GM12878 (cell line): Measurements from ENCODE around the gene TGFBI. TPM values are rescaled to one million over a fixed set of nuclear protein-coding genes. Genes with fewer than 3 reads are reported as not detected.
A peak's percentile ranks its signal among the peaks of the same experiment; 100 is the strongest.

Experiments
- ATAC-seq: fragments of 200-7000 bp; cut with Tn5 transposase; 3 replicates; pipeline ENCODE4 v1.9.1; 2020; ENCODE audit warnings: mild to moderate bottlenecking, moderate library complexity
- BruUV-seq: library from RNA; stranded (reverse); fragments of 400-500 nt; replicated peaks from 2 replicates; lab custom pipeline; 2021; lab: Mats Ljungman, UMichigan
- CTCF ChIA-PET: fragments of 300-600 bp; sonication (Branson Sonifier 250); formaldehyde crosslinking; extraction: SDS; loops from one replicate; lab custom pipeline; 2021; ENCODE audit warnings: inconsistent platforms; lab: Yijun Ruan, JAX
- POLR2A ChIA-PET: fragments of 350-600 bp; formaldehyde crosslinking; extraction: SDS; loops from one replicate; lab custom pipeline; 2021; ENCODE audit warnings: inconsistent platforms; lab: Charles Lee
- RAD21 ChIA-PET: fragments of 300-600 bp; sonication (Branson Sonifier 250); formaldehyde crosslinking; loops from one replicate; lab custom pipeline; 2023; ENCODE audit warnings: antibody characterized with exemption; ENCODE audit not compliant: unreplicated experiment; lab: Charles Lee
- SMC1A ChIA-PET: fragments of 300-600 bp; sonication (Branson Sonifier 250); formaldehyde crosslinking; loops from one replicate; lab custom pipeline; 2023; ENCODE audit not compliant: unreplicated experiment, uncharacterized antibody; lab: Charles Lee
- DNase-seq: peaks from one replicate; pipeline ENCODE4 v3.0.0-alpha.2; 2011; ENCODE audit warnings: low read depth, low spot score
- FAIRE-seq: peaks from 3 replicates; lab custom pipeline; 2011; peaks lifted over from hg19 to GRCh38; lab: Jason Lieb, UNC
- H2AFZ ChIP-seq: 2 replicates; pipeline ENCODE4 v1.6.0; 2011; ENCODE audit warnings: low read depth, low read length, control low read depth; ENCODE audit not compliant: control insufficient read depth
- H3K27ac ChIP-seq: 2 replicates; pipeline ENCODE4 v1.5.1; 2011; ENCODE audit warnings: control low read depth; ENCODE audit not compliant: control insufficient read depth, insufficient read depth
- H3K27me3 ChIP-seq, 2 experiments: replicated peaks in 1 of 2; 2 replicates each; pipeline versions ENCODE4 v1.6.0 to v1.6.1; 2011; ENCODE audit warnings: low read length in 1 of 2; ENCODE audit not compliant: control insufficient read depth in 2 of 2, insufficient read depth in 2 of 2
- H3K36me3 ChIP-seq, 2 experiments: 2 replicates each; pipeline ENCODE4 v1.5.1; 2011; ENCODE audit warnings: low read length in 1 of 2; ENCODE audit not compliant: control insufficient read depth in 2 of 2, insufficient read depth in 2 of 2
- H3K4me1 ChIP-seq: 2 replicates; pipeline ENCODE4 v1.6.1; 2011; ENCODE audit warnings: mild to moderate bottlenecking, low read length, moderate library complexity, mixed read lengths; ENCODE audit not compliant: control insufficient read depth, insufficient read depth
- H3K4me2 ChIP-seq: 2 replicates; pipeline ENCODE4 v1.6.0; 2011; ENCODE audit warnings: control low read depth; ENCODE audit not compliant: control insufficient read depth, insufficient read depth
- H3K4me3 ChIP-seq: fragments of 200-600 bp; sonication (generic); 2 replicates; pipeline ENCODE4 v1.5.1; 2016
- H3K79me2 ChIP-seq: 2 replicates; pipeline ENCODE4 v1.6.0; 2011; ENCODE audit warnings: low read length; ENCODE audit not compliant: control insufficient read depth, insufficient read depth
- H3K9ac ChIP-seq: 2 replicates; pipeline ENCODE4 v1.8.0; 2011; ENCODE audit warnings: low read length, control low read depth, mixed read lengths; ENCODE audit not compliant: control insufficient read depth, insufficient read depth
- H3K9me3 ChIP-seq: replicated peaks from 3 replicates; pipeline ENCODE4 v1.5.1; 2011; ENCODE audit warnings: mild to moderate bottlenecking, low read length; ENCODE audit not compliant: control insufficient read depth, insufficient read depth
- H4K20me1 ChIP-seq: 2 replicates; pipeline ENCODE4 v1.6.0; 2011; ENCODE audit not compliant: control insufficient read depth, insufficient read depth
- ATF7 ChIP-seq: fragments of 450-650 bp; IDR thresholded peaks from 2 replicates; pipeline ENCODE4 v1.6.1; 2016; ENCODE audit warnings: low read depth, mild to moderate bottlenecking
- FOXM1 ChIP-seq: IDR thresholded peaks from 2 replicates; pipeline ENCODE4 v1.6.1; 2012; ENCODE audit warnings: low read depth, mild to moderate bottlenecking, inconsistent platforms, low read length, moderate library complexity
- GABPA ChIP-seq: IDR thresholded peaks from 2 replicates; pipeline ENCODE4 v1.6.1; 2014; ENCODE audit warnings: antibody characterized with exemption, low read depth, mild to moderate bottlenecking, inconsistent platforms
- POLR2AphosphoS2 ChIP-seq: IDR thresholded peaks from 2 replicates; pipeline ENCODE4 v1.6.1; 2011; ENCODE audit warnings: low read depth, mild to moderate bottlenecking, low read length, improper control_type of control experiment, moderate library complexity
- RAD51 ChIP-seq: fragments of 450-650 bp; IDR thresholded peaks from 2 replicates; pipeline ENCODE4 v1.6.1; 2016; ENCODE audit warnings: moderate library complexity, mild to moderate bottlenecking, inconsistent platforms
- RELA ChIP-seq: fragments of 450-650 bp; IDR thresholded peaks from 2 replicates; pipeline ENCODE4 v1.8.0; 2014; ENCODE audit warnings: borderline replicate concordance; ENCODE audit not compliant: partially characterized antibody
- RUNX3 ChIP-seq: IDR thresholded peaks from 2 replicates; pipeline ENCODE4 v1.6.1; 2012; ENCODE audit warnings: low read length, inconsistent platforms
- SMAD1 ChIP-seq: fragments of 450-650 bp; IDR thresholded peaks from 2 replicates; pipeline ENCODE4 v1.6.1; 2018; ENCODE audit warnings: mild to moderate bottlenecking, low read depth; ENCODE audit not compliant: partially characterized antibody
- SMARCA5 ChIP-seq: fragments of 450-650 bp; IDR thresholded peaks from 2 replicates; pipeline ENCODE4 v1.6.1; 2017; ENCODE audit warnings: mild to moderate bottlenecking
- SREBF2 ChIP-seq: IDR thresholded peaks from 2 replicates; pipeline ENCODE4 v1.6.1; 2012; ENCODE audit warnings: mild to moderate bottlenecking, low read length
- WGBS: methylation state at CpG from one replicate; pipeline ENCODE4 v1.1.6; 2016; ENCODE audit warnings: low lambda C conversion rate; ENCODE audit not compliant: insufficient replicate concordance, insufficient coverage; ENCODE audit errors: missing lambda C conversion rate; 5-methylcytosine and 5-hydroxymethylcytosine counted together
- in situ Hi-C: fragments of 300-500 bp; cut with MboI; formaldehyde crosslinking; loops from 9 replicates; pipeline ENCODE4 v1.14.3; 2018; ENCODE audit warnings: mixed read lengths
- intact Hi-C: fragments of 100-400 bp; cut with micrococcal nuclease; formaldehyde crosslinking; loops from one replicate; pipeline ENCODE4 v1.14.2; 2022; ENCODE audit not compliant: unreplicated experiment
- polyA plus RNA-seq, 11 experiments: library from polyadenylated mRNA; depleted of rRNA in 4 of 11; unstranded in 6 of 11; stranded (reverse) in 5 of 11; fragments of >200 nt; fragmentation: Nextera tagmentation in 4 of 11; fragmentation: Illumina TruSeq in 1 of 11; extraction: Ambion mirVana in 4 of 11; extraction: Trizol in 1 of 11; gene quantifications; 1 replicate in 1 of 11; 2 replicates in 10 of 11; pipeline versions ENCODE4 v1.2.1 to v1.2.3, GENCODE V29; 2011 to 2016; ENCODE audit warnings: inconsistent platforms in 2 of 11, missing spikeins in 2 of 11, low read depth in 1 of 11
- total RNA-seq, 4 experiments: library from RNA; depleted of rRNA in 3 of 4; stranded (reverse); fragments of >200 nt in 3 of 4; fragmentation: Illumina TruSeq in 1 of 4; extraction: Trizol in 1 of 4; gene quantifications; 2 replicates each; pipeline versions ENCODE4 v1.2.1 to v1.2.3, GENCODE V29; 2013 to 2021
- TF ChIP-seq, protein P1 (sequence below): fragments of 450-650 bp; IDR thresholded peaks from 2 replicates; pipeline ENCODE4 v1.6.1; 2017; ENCODE audit warnings: low read depth, mild to moderate bottlenecking, moderate library complexity
- TF ChIP-seq, protein P2 (sequence below): IDR thresholded peaks from 2 replicates; pipeline ENCODE4 v1.6.1; 2012; ENCODE audit warnings: improper control_type of control experiment, low read depth, low read length; ENCODE audit not compliant: insufficient replicate concordance

Gene TGFBI
- total and polyA plus RNA-seq, 10 of the 15 experiments (the other 5 are each of a cell fraction or from before 2014, with no cell fraction given): 0.12 to 1.8 (median 0.19) TPM

DNA sequence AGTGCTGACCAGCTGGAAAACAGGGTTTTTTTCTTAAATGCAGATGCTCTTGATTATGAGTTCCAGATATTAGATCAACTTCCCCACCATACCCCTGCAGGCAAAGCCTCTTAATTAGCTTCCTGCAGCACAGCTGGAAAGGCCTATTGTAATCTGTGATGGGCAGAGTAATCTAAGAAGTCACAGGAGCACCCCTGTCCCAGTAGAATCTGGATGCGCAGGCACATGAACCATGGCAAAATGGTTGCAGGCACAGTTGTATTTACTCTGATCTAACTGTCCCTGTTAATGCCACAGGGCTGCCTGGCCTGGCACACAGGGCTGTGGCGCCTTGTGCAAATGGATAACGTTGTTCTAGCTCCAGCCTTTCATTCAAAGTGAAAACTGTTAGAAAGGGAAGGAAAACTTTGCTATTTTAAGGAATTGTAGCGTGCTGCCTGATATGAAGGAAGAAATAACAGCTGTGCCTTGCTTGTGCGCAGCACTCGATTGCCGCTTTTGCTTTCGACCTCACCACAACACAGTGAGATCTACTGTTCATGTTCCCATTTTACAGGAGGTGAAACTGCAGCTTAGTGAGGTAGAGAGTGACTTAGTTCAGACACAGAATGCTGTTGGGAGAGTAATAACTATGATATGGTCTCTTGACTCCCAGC is 2.3 kb downstream of the TGFBI start (continued):
- TF ChIP-seq, protein P1, sequence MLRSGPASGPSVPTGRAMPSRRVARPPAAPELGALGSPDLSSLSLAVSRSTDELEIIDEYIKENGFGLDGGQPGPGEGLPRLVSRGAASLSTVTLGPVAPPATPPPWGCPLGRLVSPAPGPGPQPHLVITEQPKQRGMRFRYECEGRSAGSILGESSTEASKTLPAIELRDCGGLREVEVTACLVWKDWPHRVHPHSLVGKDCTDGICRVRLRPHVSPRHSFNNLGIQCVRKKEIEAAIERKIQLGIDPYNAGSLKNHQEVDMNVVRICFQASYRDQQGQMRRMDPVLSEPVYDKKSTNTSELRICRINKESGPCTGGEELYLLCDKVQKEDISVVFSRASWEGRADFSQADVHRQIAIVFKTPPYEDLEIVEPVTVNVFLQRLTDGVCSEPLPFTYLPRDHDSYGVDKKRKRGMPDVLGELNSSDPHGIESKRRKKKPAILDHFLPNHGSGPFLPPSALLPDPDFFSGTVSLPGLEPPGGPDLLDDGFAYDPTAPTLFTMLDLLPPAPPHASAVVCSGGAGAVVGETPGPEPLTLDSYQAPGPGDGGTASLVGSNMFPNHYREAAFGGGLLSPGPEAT: 0 out of 2 replicates have a peak, but pooled peaks have one; percentile 17
- TF ChIP-seq, all 136 proteins: peak for 15

DNA sequence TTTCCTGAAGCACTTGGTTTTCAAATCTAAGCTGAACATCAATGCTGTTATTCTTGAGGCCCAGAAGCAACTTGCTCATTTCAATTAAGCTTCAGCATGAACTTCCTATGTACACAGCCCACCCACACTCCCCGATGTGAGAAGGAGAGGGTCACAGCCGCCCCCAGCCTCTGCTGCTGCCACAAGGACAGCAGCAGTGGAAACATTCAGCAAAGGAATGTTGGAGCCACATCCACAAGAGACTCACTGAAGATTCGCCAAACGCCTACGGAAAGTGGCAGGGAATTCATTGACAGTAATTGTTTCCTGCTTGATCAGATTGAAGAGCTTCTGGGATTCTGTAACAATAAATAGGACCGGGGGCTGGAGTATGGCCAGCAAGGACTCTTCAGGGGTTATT is 2.9 kb downstream of the TGFBI start:
- H3K4me3 ChIP-seq: no peak overlapping the region
- FAIRE-seq (no peak), ATAC-seq (no peak; the same call in 2 of the 3 replicates), DNase-seq (no peak)
- H3K27me3 ChIP-seq: no peaks in the 10 kb centered on the region; a peak in 1 of 4 replicates
- RAD21 ChIA-PET: interaction anchor here (1.1 to 1.5 kb wide), 4 partner anchors 13 to 49 kb away, joined by 3 to 7 read pairs (median 3); no protein-coding TSS in a partner anchor
- no peaks in the 10 kb centered on the region for H3K36me3 ChIP-seq
- H2AFZ ChIP-seq: no peak overlapping the region
- no peaks in the 10 kb centered on the region for H4K20me1 ChIP-seq
- no peaks in the 10 kb centered on the region for H3K79me2 ChIP-seq
- peaks cover 14% of the 10 kb centered on the region for H3K4me1 ChIP-seq
- in situ Hi-C loops: no loop called here
- CTCF ChIA-PET: interaction anchor here (0.6 to 3.3 kb wide), 10 partner anchors 9 to 244 kb away, joined by 3 to 10 read pairs (median 3); partner anchors contain the start of gene SMAD5
- POLR2A ChIA-PET: interaction anchor here (0.5 kb wide), 1 partner anchor 1151 kb away, joined by 3 read pairs; no protein-coding TSS in a partner anchor
- H3K9me3 ChIP-seq: no peaks in the 10 kb centered on the region; the same call in 2 of the 3 replicates
- intact Hi-C loops: no loop called here
- H3K9ac ChIP-seq: no peak overlapping the region
- no peak overlapping the region for H3K4me2 ChIP-seq
- BruUV-seq: no TSS peak
- SMC1A ChIA-PET: interaction anchor here (1.3 to 4.1 kb wide), 3 partner anchors 11 to 46 kb away, joined by 3 to 14 read pairs (median 5); no protein-coding TSS in a partner anchor
- H3K27ac ChIP-seq: no peak overlapping the region
- 63% methylated on average over 6 of the region's 6 CpGs for WGBS
- no peak for TF ChIP-seq GABPA
- TF ChIP-seq SMAD1: no peak
- TF ChIP-seq RELA: no peak
- TF ChIP-seq RUNX3: no peak
- no peak for TF ChIP-seq SREBF2
- TF ChIP-seq SMARCA5: no peak
- no peak for TF ChIP-seq ATF7
- TF ChIP-seq, protein P2, sequence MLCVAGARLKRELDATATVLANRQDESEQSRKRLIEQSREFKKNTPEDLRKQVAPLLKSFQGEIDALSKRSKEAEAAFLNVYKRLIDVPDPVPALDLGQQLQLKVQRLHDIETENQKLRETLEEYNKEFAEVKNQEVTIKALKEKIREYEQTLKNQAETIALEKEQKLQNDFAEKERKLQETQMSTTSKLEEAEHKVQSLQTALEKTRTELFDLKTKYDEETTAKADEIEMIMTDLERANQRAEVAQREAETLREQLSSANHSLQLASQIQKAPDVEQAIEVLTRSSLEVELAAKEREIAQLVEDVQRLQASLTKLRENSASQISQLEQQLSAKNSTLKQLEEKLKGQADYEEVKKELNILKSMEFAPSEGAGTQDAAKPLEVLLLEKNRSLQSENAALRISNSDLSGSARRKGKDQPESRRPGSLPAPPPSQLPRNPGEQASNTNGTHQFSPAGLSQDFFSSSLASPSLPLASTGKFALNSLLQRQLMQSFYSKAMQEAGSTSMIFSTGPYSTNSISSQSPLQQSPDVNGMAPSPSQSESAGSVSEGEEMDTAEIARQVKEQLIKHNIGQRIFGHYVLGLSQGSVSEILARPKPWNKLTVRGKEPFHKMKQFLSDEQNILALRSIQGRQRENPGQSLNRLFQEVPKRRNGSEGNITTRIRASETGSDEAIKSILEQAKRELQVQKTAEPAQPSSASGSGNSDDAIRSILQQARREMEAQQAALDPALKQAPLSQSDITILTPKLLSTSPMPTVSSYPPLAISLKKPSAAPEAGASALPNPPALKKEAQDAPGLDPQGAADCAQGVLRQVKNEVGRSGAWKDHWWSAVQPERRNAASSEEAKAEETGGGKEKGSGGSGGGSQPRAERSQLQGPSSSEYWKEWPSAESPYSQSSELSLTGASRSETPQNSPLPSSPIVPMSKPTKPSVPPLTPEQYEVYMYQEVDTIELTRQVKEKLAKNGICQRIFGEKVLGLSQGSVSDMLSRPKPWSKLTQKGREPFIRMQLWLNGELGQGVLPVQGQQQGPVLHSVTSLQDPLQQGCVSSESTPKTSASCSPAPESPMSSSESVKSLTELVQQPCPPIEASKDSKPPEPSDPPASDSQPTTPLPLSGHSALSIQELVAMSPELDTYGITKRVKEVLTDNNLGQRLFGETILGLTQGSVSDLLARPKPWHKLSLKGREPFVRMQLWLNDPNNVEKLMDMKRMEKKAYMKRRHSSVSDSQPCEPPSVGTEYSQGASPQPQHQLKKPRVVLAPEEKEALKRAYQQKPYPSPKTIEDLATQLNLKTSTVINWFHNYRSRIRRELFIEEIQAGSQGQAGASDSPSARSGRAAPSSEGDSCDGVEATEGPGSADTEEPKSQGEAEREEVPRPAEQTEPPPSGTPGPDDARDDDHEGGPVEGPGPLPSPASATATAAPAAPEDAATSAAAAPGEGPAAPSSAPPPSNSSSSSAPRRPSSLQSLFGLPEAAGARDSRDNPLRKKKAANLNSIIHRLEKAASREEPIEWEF: no peak
- no peak for TF ChIP-seq FOXM1
- TF ChIP-seq POLR2AphosphoS2: no peak
- no peak for TF ChIP-seq RAD51
